ENCODE measurements around the gene NMNAT1.

DNA sequence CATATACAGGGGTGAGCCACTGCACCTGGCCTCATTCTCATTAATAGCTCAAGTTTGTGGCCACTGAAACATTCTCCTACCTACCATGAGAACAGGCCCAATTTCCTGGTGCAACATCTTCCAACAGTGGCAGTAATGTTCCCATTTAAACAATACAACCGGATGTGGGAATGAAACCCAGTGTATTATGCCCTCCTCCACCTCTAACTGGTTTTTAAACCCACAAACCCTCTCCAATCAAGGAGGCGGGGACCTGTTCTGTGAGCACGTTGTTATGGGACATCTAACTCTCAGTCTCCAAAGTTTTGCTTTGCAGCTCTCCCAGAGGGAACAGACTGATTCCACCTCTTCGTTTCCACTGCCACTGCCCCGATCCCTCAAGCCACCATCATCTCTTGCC, 35.8 kb upstream of the NMNAT1 start:
- TF ChIP-seq, protein P1, sequence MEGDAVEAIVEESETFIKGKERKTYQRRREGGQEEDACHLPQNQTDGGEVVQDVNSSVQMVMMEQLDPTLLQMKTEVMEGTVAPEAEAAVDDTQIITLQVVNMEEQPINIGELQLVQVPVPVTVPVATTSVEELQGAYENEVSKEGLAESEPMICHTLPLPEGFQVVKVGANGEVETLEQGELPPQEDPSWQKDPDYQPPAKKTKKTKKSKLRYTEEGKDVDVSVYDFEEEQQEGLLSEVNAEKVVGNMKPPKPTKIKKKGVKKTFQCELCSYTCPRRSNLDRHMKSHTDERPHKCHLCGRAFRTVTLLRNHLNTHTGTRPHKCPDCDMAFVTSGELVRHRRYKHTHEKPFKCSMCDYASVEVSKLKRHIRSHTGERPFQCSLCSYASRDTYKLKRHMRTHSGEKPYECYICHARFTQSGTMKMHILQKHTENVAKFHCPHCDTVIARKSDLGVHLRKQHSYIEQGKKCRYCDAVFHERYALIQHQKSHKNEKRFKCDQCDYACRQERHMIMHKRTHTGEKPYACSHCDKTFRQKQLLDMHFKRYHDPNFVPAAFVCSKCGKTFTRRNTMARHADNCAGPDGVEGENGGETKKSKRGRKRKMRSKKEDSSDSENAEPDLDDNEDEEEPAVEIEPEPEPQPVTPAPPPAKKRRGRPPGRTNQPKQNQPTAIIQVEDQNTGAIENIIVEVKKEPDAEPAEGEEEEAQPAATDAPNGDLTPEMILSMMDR (IDR thresholded peaks at IDR 0.05; ENCODE audit: poor library complexity): no peak
- TF ChIP-seq EZH2 (IDR thresholded peaks at IDR 0.05; ENCODE audit: borderline replicate concordance): no peak
- TF ChIP-seq EZH2phosphoT487 (IDR thresholded peaks at IDR 0.05; ENCODE audit: low read depth, severe bottlenecking, unreplicated experiment): no peak
